Measurements from ENCODE around the gene KRTAP17-1.
"Not testable (repeated sequence)": the region's sequence is repeated elsewhere in the genome, so short reads cannot be mapped to it uniquely, and the experiment has no call there.

Gene KRTAP17-1

GRCh38 chr17:41301916-41302901 lies 13.3 kb downstream of the KRTAP17-1 start, which contains the start of gene KRTAP29-1:
KRTAP29-1 (minus strand) TSS chr17:41302851; CDS start chr17:41302851, 0 bp downstream.
- no peak for DNase-seq

- no peak for DNase-seq
Observed at GRCh38 chr17:41301204-41301790, 14.2 kb downstream of the KRTAP17-1 start.

GRCh38 chr17:41298458-41299135 lies 16.9 kb downstream of the KRTAP17-1 start:
- no peak for DNase-seq

- DNase-seq = no peak
Observed at GRCh38 chr17:41296846-41297245, 18.7 kb downstream of the KRTAP17-1 start.

GRCh38 chr17:41294016-41294415 lies 21.5 kb downstream of the KRTAP17-1 start:
- no peak for DNase-seq

- DNase-seq = no peak
Observed at GRCh38 chr17:41287050-41287449, 28.5 kb downstream of the KRTAP17-1 start.

- no peak for DNase-seq
Observed at GRCh38 chr17:41284546-41284945, 31.0 kb downstream of the KRTAP17-1 start.

GRCh38 chr17:41284043-41284442 lies 31.5 kb downstream of the KRTAP17-1 start:
- DNase-seq = no peak

- DNase-seq = no peak
Observed at GRCh38 chr17:41278176-41278955, 37.1 kb downstream of the KRTAP17-1 start.

- not testable (repeated sequence) for DNase-seq
Observed at GRCh38 chr17:41275648-41276190, 39.8 kb downstream of the KRTAP17-1 start, which contains the start of gene KRTAP9-7. KRTAP9-7 (plus strand) TSS chr17:41275698; CDS start chr17:41275698, 0 bp downstream.

- DNase-seq = no peak
Observed at GRCh38 chr17:41271858-41272257, 43.7 kb downstream of the KRTAP17-1 start.

GRCh38 chr17:41271323-41271722 lies 44.2 kb downstream of the KRTAP17-1 start:
- DNase-seq = not testable (repeated sequence)

GRCh38 chr17:41267711-41268110 lies 47.8 kb downstream of the KRTAP17-1 start:
- no peak for DNase-seq

- no peak for DNase-seq
Observed at GRCh38 chr17:41265078-41265477, 50.4 kb downstream of the KRTAP17-1 start, which contains the start of gene KRTAP9-6. KRTAP9-6 (plus strand) TSS chr17:41265378; CDS start chr17:41265378, 0 bp downstream.
